HepG2 (cell line): ENCODE results near the gene BCAN.

Experiments used
- KDM6A ChIP-seq: IDR thresholded peaks from 2 replicates; pipeline ENCODE4 v1.6.1; 2016; ENCODE audit warnings: low read depth
- THAP9 ChIP-seq: sonication (generic); formaldehyde crosslinking; IDR thresholded peaks from 2 replicates; pipeline ENCODE4; 2020; ENCODE audit warnings: missing genetic modification reagents, mild to moderate bottlenecking, borderline replicate concordance

DNA sequence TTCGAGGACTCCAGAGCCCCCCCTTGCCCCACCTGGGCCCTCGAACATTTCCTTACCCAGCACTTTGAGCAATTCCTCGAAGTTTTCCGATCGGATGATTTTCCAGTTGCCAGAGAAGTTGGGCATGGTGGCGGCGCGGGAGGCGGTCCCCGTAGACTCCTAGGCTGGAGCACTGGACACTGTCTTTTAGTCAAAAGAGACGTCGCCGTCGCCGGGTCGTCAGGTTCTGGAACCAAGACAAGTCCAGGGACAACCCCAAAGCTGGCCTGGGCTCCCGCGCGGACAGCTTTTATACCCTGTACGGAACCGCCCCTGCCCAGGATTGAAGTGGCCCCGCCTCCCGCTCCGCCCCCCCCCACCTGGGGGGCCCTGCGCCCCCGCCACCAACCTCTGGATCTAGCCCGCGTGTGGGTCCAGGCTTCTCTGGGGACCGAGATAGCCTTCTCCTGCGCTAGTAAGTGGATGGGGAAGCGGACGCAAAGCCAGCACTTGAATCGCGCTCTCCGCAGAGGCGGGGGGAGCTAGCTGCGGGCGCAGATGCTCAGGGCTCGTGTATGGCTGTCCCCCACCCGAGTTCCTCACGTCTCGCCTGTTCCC is 63.5 kb downstream of the BCAN start, which contains the start of gene CRABP2:
- TF ChIP-seq KDM6A (CRISPR knock-in tag) = no peak
- no peak for TF ChIP-seq THAP9 (CRISPR knock-in tag)
